Transverse colon (tissue), 4 donors: ENCODE results near the gene POLR1G. TPM values are rescaled to one million over a fixed set of nuclear protein-coding genes. Genes with fewer than 3 reads are reported as not detected.

Experiments used
- DNase-seq: peaks from one replicate; pipeline ENCODE4 v3.0.0-alpha.2; 2019
- H3K27ac ChIP-seq, 4 donors: fragments of 200-600 bp; sonication (generic); 2 replicates each; pipeline ENCODE4 v1.5.1; 2016 to 2018; ENCODE audit warnings: inconsistent platforms in 4 of 4
- H3K27me3 ChIP-seq: fragments of 200-600 bp; sonication (generic); 2 replicates; pipeline ENCODE4 v1.5.1; 2017; ENCODE audit warnings: inconsistent platforms
- H3K36me3 ChIP-seq, 4 donors: fragments of 200-600 bp; sonication (generic); 2 replicates each; pipeline ENCODE4 v1.5.1; 2017 to 2019; ENCODE audit warnings: inconsistent platforms in 4 of 4
- H3K4me1 ChIP-seq, 4 donors: fragments of 200-600 bp; sonication (generic); 2 replicates each; pipeline ENCODE4 v1.5.1; 2017 to 2020; ENCODE audit warnings: inconsistent platforms in 4 of 4
- H3K4me3 ChIP-seq, 4 donors: fragments of 200-600 bp; sonication (generic); 1 replicate in 1 of 4; 2 replicates in 3 of 4; pipeline versions ENCODE4 v1.5.1 to v1.6.1; 2017 to 2019; ENCODE audit warnings: inconsistent platforms in 4 of 4
- H3K9me3 ChIP-seq, 2 donors: fragments of 200-600 bp; sonication (generic); 2 replicates each; pipeline ENCODE4 v1.5.1; 2017 to 2019; ENCODE audit warnings: inconsistent platforms in 2 of 2
- EP300 ChIP-seq: sonication (generic); formaldehyde crosslinking; IDR thresholded peaks from one replicate; pipeline ENCODE4 v1.6.1; 2017; ENCODE audit warnings: antibody characterized with exemption, low read depth
- POLR2A ChIP-seq: fragments of 450-650 bp; IDR thresholded peaks from one replicate; pipeline ENCODE4 v1.6.1; 2016; ENCODE audit warnings: antibody characterized with exemption, mild to moderate bottlenecking, moderate library complexity
- POLR2AphosphoS5 ChIP-seq, 3 donors: sonication (generic); formaldehyde crosslinking; IDR thresholded peaks; one replicate each; pipeline ENCODE4 v1.6.1; 2016; ENCODE audit warnings: antibody characterized with exemption in 3 of 3
- WGBS, 2 donors: methylation state at CpG; one replicate each; pipeline ENCODE4 v1.1.5; 2018; ENCODE audit warnings: low coverage in 1 of 2; 5-methylcytosine and 5-hydroxymethylcytosine counted together
- in situ Hi-C, 4 donors: fragments of 200-750 bp; cut with MboI; loops; one replicate each; pipeline versions ENCODE4 v1.15.0 to v1.15.1; 2017; ENCODE audit warnings: low sequenced_read_pairs in 3 of 4, low pct_ligation_motif_present in 1 of 4, low pct_unique_long_range_greater_than_20kb in 1 of 4
- intact Hi-C: fragments of 100-400 bp; cut with DNase I; formaldehyde crosslinking; loops from one replicate; pipeline ENCODE4 v1.15.1; 2023; ENCODE audit warnings: low total_unique reads
- total RNA-seq, 4 donors: library from RNA; depleted of rRNA; stranded (reverse); fragments of >200 nt; gene quantifications; one replicate each; pipeline ENCODE4 v1.1.0, GENCODE V29; 2016
- TF ChIP-seq, protein P1 (sequence below), 5 experiments: fragments of 200-600 bp in 3 of 5; fragments of 450-650 bp in 2 of 5; sonication (generic) in 3 of 5; IDR thresholded peaks; 1 replicate in 2 of 5; 2 replicates in 3 of 5; pipeline ENCODE4 v1.5.1; 2016 to 2017; ENCODE audit warnings: antibody characterized with exemption in 5 of 5, inconsistent platforms in 3 of 5, mild to moderate bottlenecking in 2 of 5, moderate library complexity in 1 of 5

The POLR1G gene
- total RNA-seq, 4 donors from 2014 or later: 1.00 to 3.5 (median 1.2) TPM

DNA sequence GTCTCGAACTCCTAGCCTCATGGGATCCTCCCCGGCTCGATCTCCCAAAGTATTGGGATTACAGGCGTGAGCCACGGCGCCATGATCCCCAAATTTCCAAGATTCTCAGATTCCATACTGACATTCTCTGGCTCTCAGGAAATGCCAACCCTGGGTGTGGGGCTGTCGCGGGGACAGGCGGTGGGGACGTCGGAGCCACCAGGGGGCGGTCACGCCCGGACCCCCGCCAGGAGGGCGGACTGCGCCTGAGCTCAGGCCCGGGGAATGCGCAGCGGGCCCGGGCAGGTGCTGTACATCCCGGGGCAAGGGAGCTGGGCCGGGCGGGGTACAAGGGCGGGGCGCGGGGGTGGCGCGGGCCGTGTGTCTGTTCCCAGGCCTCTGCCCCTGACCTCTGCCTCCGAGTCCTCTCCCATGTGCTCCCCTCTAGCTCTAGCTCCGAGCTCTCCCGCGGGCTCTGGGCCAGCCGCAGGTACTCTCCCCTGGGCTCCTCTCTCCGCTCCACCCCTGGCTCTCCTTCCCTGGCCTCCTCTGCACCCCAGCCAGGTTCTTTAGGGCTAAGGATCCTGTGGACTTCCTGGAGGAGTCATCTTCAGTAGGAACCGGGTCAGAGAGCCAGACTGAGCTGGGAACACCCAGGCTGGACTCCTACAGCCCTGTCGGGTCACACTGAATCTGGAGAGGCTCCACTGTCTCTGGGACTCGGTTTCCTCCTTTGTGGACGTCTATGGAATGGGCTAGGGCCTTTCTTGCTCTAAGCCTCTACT is 4.0 kb upstream of the POLR1G start:
- Histone ChIP-seq H3K27me3 (peaks cover 16% of the 10 kb centered on the region), H3K36me3 (no peaks in the 10 kb centered on the region), H3K4me1 (peaks cover 11 to 54% (median 40%) of the 10 kb centered on the region in 4 donors), H3K4me3 (peak overlapping the region in 1 of 4 donors; percentile 2), H3K9me3 (no peaks in the 10 kb centered on the region), H3K27ac (peak overlapping the region in 3 of 4 donors; percentile 21 to 45 (median 22))
- intact Hi-C loops (no loop called here), in situ Hi-C loops (no loop called here)
- peak; percentile 67 for DNase-seq
- 27 to 50% methylated on average over 1 to 31 of the region's 40 CpGs for WGBS, 2 donors
- TF ChIP-seq, protein P1, sequence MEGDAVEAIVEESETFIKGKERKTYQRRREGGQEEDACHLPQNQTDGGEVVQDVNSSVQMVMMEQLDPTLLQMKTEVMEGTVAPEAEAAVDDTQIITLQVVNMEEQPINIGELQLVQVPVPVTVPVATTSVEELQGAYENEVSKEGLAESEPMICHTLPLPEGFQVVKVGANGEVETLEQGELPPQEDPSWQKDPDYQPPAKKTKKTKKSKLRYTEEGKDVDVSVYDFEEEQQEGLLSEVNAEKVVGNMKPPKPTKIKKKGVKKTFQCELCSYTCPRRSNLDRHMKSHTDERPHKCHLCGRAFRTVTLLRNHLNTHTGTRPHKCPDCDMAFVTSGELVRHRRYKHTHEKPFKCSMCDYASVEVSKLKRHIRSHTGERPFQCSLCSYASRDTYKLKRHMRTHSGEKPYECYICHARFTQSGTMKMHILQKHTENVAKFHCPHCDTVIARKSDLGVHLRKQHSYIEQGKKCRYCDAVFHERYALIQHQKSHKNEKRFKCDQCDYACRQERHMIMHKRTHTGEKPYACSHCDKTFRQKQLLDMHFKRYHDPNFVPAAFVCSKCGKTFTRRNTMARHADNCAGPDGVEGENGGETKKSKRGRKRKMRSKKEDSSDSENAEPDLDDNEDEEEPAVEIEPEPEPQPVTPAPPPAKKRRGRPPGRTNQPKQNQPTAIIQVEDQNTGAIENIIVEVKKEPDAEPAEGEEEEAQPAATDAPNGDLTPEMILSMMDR (IDR thresholded peaks at IDR 0.05): peak in 4 of 5 experiments; percentile 22 to 52 (median 42)
- TF ChIP-seq EP300: no peak

DNA sequence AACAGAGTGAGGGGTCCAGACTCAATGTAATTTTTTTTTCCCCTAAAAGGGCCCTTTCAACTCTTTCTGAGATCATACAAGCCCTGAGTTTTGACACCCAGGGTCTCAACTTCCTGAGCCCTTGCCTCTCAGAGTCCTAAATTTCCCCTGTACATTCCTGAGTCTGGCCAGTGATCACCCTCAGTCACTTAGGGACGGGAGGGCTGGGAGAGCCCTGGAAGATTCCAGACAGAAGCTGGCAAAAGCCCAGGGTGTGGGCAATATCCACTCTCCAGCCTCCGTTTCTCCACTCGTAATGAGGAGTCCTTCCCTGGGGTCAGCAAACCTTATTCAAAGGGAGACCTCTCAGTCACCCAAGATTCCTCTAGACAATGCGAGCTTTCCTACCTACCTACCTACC is 3.2 kb upstream of the POLR1G start:
- Histone ChIP-seq H3K36me3 (no peaks in the 10 kb centered on the region), H3K27ac (peak overlapping the region in 1 of 4 donors; percentile 45), H3K4me3 (no peak overlapping the region), H3K27me3 (peaks cover 16% of the 10 kb centered on the region), H3K9me3 (no peaks in the 10 kb centered on the region), H3K4me1 (peaks cover 9 to 49% (median 37%) of the 10 kb centered on the region in 4 donors)
- intact Hi-C loops: no loop called here
- TF ChIP-seq EP300: no peak
- no peak for TF ChIP-seq POLR2AphosphoS5 (IDR thresholded peaks at IDR 0.05)
- TF ChIP-seq, protein P1 (IDR thresholded peaks at IDR 0.05): no peak
- TF ChIP-seq POLR2A: no peak
- WGBS, 2 donors: 72 to 81% methylated on average over 3 to 4 of the region's 4 CpGs
- in situ Hi-C loops: no loop called here
- no peak for DNase-seq

DNA sequence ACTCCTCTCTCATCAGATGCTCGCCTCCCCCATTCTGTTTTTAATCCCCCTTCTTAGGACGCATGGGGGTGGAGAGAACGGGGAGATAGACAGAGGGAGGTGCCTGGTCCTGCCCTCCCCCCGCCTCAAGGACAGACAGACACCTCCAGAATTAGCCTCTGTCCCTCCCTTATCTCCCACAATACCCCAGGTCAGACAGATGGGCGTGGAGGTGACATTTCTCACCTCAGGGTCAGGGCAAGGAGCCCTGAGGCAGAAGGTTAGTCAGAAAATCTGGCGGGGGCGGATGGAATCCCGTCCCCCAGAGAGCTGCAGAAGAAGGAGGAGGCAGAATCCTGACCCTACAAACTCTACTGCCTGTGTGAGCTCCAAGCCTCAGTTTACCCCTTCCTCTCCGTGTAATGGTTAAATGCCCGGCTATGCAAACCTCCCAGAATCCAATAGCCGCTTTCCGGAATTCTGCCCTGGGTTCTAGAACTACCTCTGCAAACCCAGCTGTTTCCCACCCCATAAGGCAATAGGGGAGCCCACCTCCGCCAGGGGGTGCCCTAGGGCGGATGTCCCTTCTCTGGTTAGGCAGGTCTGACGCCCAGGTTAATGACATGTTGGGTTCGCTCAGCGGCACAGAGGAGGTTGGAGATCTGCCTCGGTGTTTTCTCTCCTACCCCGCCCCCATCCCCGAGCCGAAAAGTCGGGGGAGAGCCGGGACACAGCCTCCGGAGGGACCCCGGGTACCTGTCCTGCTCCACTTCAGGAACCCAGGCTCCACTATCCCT is 2.5 kb upstream of the POLR1G start:
- WGBS, 2 donors: 38% methylated on average over 14 of the region's 25 CpGs; no CpG with 5 or more reads in 1 of the 2 donors
- Histone ChIP-seq H3K4me1 (peaks cover 5 to 44% (median 32%) of the 10 kb centered on the region in 4 donors), H3K27ac (peak overlapping the region; percentile 92 to 95 (median 94)), H3K36me3 (no peaks in the 10 kb centered on the region), H3K9me3 (no peaks in the 10 kb centered on the region), H3K4me3 (peak overlapping the region; percentile 43 to 86 (median 58)), H3K27me3 (peaks cover 16% of the 10 kb centered on the region)
- intact Hi-C loops (no loop called here), in situ Hi-C loops (no loop called here)
- TF ChIP-seq POLR2AphosphoS5 (IDR thresholded peaks at IDR 0.05) (peak in 2 of 3 donors; percentile 17 to 55), POLR2A (no peak)
- TF ChIP-seq, protein P1 (IDR thresholded peaks at IDR 0.05): peak; percentile 35 to 68 (median 54)
- peak; percentile 82 for DNase-seq
